Posterior cingulate gyrus (tissue), 11 donors: ENCODE results near the gene GAS2L1.
A peak's percentile ranks its signal among the peaks of the same experiment; 100 is the strongest.

ENCODE experiments used
- DNase-seq, 10 donors: peaks; one replicate each; pipeline versions ENCODE4 v3.0.0 to v3.0.0-alpha.2; 2020 to 2021; ENCODE audit warnings: mixed read lengths in 3 of 10
- intact Hi-C: fragments of 100-400 bp; cut with DNase I; formaldehyde crosslinking; loops from one replicate; pipeline ENCODE4 v1.15.1; 2023

Gene GAS2L1

GRCh38 chr22:29306835-29307595 lies 565 bp downstream of the GAS2L1 start:
- intact Hi-C loops, result loop anchor here (5.0 to 10.0 kb wide), 2 partner anchors 40 to 78 kb away; partner anchors contain the start of genes AP1B1, EWSR1 and RHBDD3
- DNase-seq, result peak; percentile 51 to 97 (median 76)

GRCh38 chr22:29307596-29308147 lies 1.2 kb downstream of the GAS2L1 start:
- peak in 1 of 10 donors; percentile 80 for DNase-seq
- intact Hi-C loops, result loop anchor here (5.0 to 10.0 kb wide), 2 partner anchors 40 to 77 kb away; partner anchors contain the start of genes AP1B1, EWSR1 and RHBDD3

GRCh38 chr22:29308148-29308790 lies 1.8 kb downstream of the GAS2L1 start:
- DNase-seq, result peak in 4 of 10 donors; percentile 10 to 85 (median 78)

GRCh38 chr22:29308791-29309262 lies 2.4 kb downstream of the GAS2L1 start:
- peak in 2 of 10 donors; percentile 69 to 79 for DNase-seq
- intact Hi-C loops, result loop anchor here (5.0 to 10.0 kb wide), 2 partner anchors 42 to 76 kb away; partner anchors contain the start of genes AP1B1, EWSR1 and RHBDD3

More at GRCh38 chr22:29308148-29308790, 1.8 kb downstream of the GAS2L1 start:
- intact Hi-C loops, result loop anchor here (5.0 to 10.0 kb wide), 2 partner anchors 41 to 77 kb away; partner anchors contain the start of genes AP1B1, EWSR1 and RHBDD3

GRCh38 chr22:29309332-29310064 lies 3.0 kb downstream of the GAS2L1 start:
- intact Hi-C loops, result loop anchor here (5.0 to 10.0 kb wide), 3 partner anchors 42 to 75 kb away; partner anchors contain the start of genes AP1B1, EWSR1 and RHBDD3
- DNase-seq, result peak in 4 of 10 donors; percentile 10 to 86 (median 75)

- DNase-seq, result peak in 4 of 10 donors; percentile 14 to 88 (median 76)
These were observed 3.8 kb downstream of the GAS2L1 start for GRCh38 chr22:29310065-29310862.

GRCh38 chr22:29310863-29311339 lies 4.5 kb downstream of the GAS2L1 start:
- peak; percentile 93 to 100 (median 96) for DNase-seq
- intact Hi-C loops, result loop anchor here (5.0 kb wide), 1 partner anchor 46 kb away; no protein-coding TSS in a partner anchor

More at GRCh38 chr22:29310065-29310862, 3.8 kb downstream of the GAS2L1 start:
- intact Hi-C loops, result loop anchor here (5.0 kb wide), 1 partner anchor 47 kb away; no protein-coding TSS in a partner anchor

- intact Hi-C loops, result loop anchor here (5.0 kb wide), 1 partner anchor 46 kb away; no protein-coding TSS in a partner anchor
- DNase-seq, result peak in 4 of 10 donors; percentile 17 to 89 (median 82)
These were observed 5.2 kb downstream of the GAS2L1 start for GRCh38 chr22:29311464-29312217.

GRCh38 chr22:29312218-29313125 lies 6.0 kb downstream of the GAS2L1 start:
- DNase-seq, result peak in 5 of 10 donors; percentile 8 to 65 (median 59)
- intact Hi-C loops, result loop anchor here (5.0 kb wide), 1 partner anchor 45 kb away; no protein-coding TSS in a partner anchor

- intact Hi-C loops, result loop anchor here (5.0 kb wide), 1 partner anchor 44 kb away; no protein-coding TSS in a partner anchor
These were observed 6.7 kb downstream of the GAS2L1 start for GRCh38 chr22:29313126-29313575.

GRCh38 chr22:29313576-29314466 lies 7.4 kb downstream of the GAS2L1 start:
- DNase-seq, result peak in 5 of 10 donors; percentile 7 to 84 (median 74)
- intact Hi-C loops, result loop anchor here (5.0 kb wide), 1 partner anchor 43 kb away; no protein-coding TSS in a partner anchor

More at GRCh38 chr22:29313126-29313575, 6.7 kb downstream of the GAS2L1 start:
- DNase-seq, result peak in 6 of 10 donors; percentile 16 to 92 (median 56)

- intact Hi-C loops, result loop anchor here (5.0 kb wide), 1 partner anchor 43 kb away; no protein-coding TSS in a partner anchor
- peak in 3 of 10 donors; percentile 74 to 84 (median 77) for DNase-seq
These were observed 8.3 kb downstream of the GAS2L1 start for GRCh38 chr22:29314537-29315285.

- intact Hi-C loops, result no loop called here
- peak in 3 of 10 donors; percentile 85 to 90 (median 89) for DNase-seq
These were observed 9.1 kb downstream of the GAS2L1 start, which contains the start of gene RASL10A for GRCh38 chr22:29315286-29316140. Gene RASL10A (minus strand): TSS chr22:29315697. CDS start chr22:29315246, 451 bp downstream.
